GM10248 (cell line): ENCODE measurements around the gene AAMDC.
"Not testable (repeated sequence)": the region's sequence is repeated elsewhere in the genome, so short reads cannot be mapped to it uniquely, and the experiment has no call there.

ENCODE experiments used
- CTCF ChIA-PET: fragments of 300-600 bp; sonication (Branson Sonifier 250); formaldehyde crosslinking; extraction: SDS; loops from one replicate; lab custom pipeline; 2021; ENCODE audit warnings: antibody characterized with exemption; lab: Yijun Ruan, JAX
- POLR2A ChIA-PET: fragments of 350-650 bp; sonication (Branson Sonifier 250); formaldehyde crosslinking; extraction: SDS; loops from one replicate; lab custom pipeline; 2020; ENCODE audit warnings: antibody characterized with exemption; lab: Yijun Ruan, JAX
- DNase-seq: peaks from one replicate; pipeline ENCODE4 v3.0.0; 2012; ENCODE audit errors: extremely low spot score
- TF ChIP-seq, protein P1 (sequence below): IDR thresholded peaks from 2 replicates; pipeline ENCODE4 v1.5.1; 2012; ENCODE audit warnings: mild to moderate bottlenecking, low read depth; ENCODE audit errors: extremely low read depth, missing control alignments, control extremely low read depth

AAMDC gene

DNA sequence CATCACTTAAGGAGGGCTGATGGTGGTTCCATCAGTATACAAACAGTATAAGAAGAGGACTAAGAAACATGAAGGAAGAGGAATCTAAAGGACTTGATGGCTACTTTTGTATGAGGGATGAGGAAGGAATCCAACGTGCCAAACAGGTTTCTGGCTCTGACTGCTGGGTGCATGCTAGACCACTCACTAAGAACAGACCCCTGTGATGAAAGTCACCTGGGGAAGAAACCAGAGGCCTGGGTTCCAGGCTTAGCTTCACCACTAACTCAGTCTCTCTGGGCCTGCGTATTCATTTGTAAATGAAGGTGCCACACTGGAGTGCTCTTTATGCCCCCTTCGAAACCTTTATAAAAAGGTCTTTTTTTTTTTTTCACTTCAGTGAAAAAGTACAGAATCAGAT lies 55.1 kb downstream of the AAMDC start:
- no peak for DNase-seq
- POLR2A ChIA-PET = no interaction called here
- CTCF ChIA-PET = interaction anchor here (1.6 to 2.6 kb wide), 2 partner anchors 9 to 124 kb away, joined by 3 to 8 read pairs; no protein-coding TSS in a partner anchor
- TF ChIP-seq, protein P1, sequence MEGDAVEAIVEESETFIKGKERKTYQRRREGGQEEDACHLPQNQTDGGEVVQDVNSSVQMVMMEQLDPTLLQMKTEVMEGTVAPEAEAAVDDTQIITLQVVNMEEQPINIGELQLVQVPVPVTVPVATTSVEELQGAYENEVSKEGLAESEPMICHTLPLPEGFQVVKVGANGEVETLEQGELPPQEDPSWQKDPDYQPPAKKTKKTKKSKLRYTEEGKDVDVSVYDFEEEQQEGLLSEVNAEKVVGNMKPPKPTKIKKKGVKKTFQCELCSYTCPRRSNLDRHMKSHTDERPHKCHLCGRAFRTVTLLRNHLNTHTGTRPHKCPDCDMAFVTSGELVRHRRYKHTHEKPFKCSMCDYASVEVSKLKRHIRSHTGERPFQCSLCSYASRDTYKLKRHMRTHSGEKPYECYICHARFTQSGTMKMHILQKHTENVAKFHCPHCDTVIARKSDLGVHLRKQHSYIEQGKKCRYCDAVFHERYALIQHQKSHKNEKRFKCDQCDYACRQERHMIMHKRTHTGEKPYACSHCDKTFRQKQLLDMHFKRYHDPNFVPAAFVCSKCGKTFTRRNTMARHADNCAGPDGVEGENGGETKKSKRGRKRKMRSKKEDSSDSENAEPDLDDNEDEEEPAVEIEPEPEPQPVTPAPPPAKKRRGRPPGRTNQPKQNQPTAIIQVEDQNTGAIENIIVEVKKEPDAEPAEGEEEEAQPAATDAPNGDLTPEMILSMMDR = no peak

DNA sequence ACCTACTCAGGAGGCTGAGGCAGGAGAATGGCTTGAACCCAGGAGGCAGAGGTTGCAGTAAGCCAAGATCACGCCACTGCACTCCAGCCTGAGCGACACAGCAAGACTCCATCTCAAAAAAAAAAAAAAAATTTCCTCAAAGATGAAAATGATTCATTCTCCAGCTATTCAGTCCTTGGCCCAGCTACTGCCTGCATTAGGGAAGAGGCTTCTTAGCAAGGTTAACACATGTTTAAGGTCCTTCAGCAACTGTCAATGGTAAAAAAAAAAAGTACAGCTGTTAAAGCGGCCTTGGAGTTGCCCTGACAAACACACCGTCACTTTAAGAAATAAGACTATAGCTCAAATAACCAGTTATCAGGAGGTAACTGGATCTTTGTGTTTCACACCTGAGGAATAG lies 57.3 kb downstream of the AAMDC start:
- DNase-seq, POLR2A ChIA-PET: not testable (repeated sequence)
- CTCF ChIA-PET = interaction anchor here (1.6 kb wide), 1 partner anchor 20 kb away, joined by 4 read pairs; no protein-coding TSS in a partner anchor

DNA sequence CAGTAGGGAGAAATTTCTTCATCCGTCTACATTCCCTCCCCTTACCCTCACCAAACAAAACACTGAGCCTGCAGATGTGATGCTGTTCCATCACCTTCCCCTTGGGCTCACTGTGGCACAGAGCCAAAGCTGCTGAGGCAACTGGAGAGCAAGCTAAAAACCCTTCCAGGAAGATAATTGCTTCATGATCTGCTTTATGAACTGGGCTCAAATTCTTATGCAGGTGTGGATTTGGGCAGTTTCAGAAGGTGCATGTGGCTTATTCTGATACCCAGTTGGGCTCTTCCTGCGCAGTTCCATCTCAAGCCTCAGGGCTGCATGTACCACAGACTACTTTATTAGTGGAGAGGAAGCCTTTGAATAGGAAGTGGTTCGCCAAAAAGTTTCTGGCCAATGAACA lies 58.3 kb downstream of the AAMDC start:
- no peak for DNase-seq
- ChIA-PET CTCF (interaction anchor here (1.6 kb wide), 1 partner anchor 21 kb away, joined by 4 read pairs; no protein-coding TSS in a partner anchor), POLR2A (no interaction called here)
- TF ChIP-seq, protein P1 = no peak

DNA sequence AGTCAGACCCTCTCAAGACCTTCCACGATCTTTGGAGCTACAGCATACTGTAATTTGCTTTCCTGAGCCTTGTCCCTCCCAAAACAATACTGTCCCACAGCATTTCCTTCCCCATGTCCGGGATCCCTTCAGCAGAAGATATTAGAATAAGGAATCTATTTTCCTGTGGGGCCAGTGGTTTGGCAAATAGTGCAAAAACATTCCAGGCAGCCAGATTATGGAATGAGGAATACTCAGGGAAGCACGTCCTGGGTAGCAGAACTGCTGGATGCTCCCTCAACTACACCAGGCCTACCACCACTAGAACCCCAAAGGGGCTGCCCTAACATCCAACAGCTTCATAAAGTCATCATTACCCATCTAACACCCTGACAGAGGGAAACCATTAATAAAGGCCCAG lies 61.5 kb downstream of the AAMDC start:
- CTCF ChIA-PET = interaction anchor here (1.3 kb wide), 1 partner anchor 15 kb away, joined by 3 read pairs; no protein-coding TSS in a partner anchor
- TF ChIP-seq, protein P1 = no peak
- DNase-seq = no peak
- POLR2A ChIA-PET = no interaction called here

DNA sequence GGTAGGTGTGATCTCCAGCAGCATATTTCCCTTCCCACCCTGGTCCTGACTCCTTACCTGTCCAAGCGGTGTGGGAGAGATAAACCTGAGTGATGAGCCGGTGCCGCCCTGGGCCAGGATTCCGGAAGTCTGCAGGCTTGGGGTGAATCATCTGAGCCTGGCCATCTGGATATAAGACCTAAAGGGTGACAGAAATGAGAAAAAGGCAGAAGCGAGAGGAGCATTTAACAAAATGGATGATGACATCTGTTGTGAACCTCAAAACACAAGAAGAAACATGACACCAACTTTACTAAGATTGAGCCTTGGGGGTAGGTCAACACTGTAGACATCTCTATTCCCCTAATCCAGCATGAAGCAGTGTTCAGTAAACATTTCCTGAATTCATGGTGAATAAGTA lies 62.8 kb downstream of the AAMDC start:
- ChIA-PET CTCF (no interaction called here), POLR2A (no interaction called here)
- TF ChIP-seq, protein P1 = no peak
- DNase-seq = no peak

DNA sequence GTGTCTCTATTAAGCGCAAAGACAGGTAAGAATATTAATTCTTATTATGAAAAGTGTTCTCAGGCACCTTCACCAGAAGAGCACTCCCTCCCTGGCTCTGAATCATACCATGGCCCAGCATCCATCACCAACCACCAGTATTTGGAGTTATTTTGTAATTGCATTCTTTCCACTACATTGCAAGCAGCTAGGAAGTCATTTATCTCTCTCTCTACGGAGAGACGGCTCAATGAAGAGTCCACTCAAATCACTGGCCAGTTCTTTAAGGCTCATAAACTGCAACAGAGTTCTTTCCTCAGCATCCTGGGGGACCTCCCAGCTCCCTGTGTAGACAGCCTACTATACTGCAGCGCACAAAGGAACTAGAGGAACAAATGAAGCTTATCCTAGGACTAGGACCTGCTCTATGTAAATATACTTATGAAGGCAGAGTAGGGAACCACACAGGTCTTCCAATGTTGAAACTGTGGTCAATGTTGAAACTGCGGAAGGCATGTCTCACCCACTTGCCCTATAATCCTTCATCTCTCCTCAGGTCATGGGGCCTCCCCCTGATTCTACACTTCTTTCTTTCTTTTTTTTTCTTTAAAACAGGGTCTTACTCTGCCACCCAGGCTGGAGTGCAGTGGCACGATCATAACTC lies 63.4 kb downstream of the AAMDC start:
- POLR2A ChIA-PET = no interaction called here

DNA sequence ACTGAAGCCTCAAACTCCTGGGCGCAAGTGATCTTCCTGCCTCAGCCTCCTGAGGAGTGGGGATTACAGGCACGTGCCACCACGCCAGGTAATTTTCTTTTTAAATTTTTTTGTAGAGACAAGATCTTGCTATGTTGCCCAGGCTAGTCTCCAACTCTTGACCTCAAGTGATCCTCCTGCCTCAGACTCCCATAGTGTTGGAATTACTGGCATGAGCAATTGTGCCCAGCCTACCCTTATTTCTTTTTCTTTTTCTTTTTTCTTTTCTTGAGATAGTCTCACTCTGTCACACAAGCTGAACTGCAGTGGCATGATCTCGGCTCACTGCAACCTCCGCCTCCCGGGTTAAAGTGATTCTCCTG lies 63.9 kb downstream of the AAMDC start:
- TF ChIP-seq, protein P1 = no peak
- ChIA-PET CTCF (no interaction called here), POLR2A (no interaction called here)
- no peak for DNase-seq

More for the DNA sequence above, 63.4 kb downstream of the AAMDC start:
- CTCF ChIA-PET = no interaction called here
- TF ChIP-seq, protein P1 = no peak
- DNase-seq = no peak
